ENCODE measurements around the gene MAP3K5. TPM values are rescaled to one million over a fixed set of nuclear protein-coding genes. Genes with fewer than 3 reads are reported as not detected.
A peak's percentile ranks its signal among the peaks of the same experiment; 100 is the strongest.

Gene MAP3K5
- total and polyA plus RNA-seq, 9 of the 15 experiments (the other 6 are each of a cell fraction or from before 2014, with no cell fraction given), result 2.2 to 13.0 (median 9.9) TPM

DNA sequence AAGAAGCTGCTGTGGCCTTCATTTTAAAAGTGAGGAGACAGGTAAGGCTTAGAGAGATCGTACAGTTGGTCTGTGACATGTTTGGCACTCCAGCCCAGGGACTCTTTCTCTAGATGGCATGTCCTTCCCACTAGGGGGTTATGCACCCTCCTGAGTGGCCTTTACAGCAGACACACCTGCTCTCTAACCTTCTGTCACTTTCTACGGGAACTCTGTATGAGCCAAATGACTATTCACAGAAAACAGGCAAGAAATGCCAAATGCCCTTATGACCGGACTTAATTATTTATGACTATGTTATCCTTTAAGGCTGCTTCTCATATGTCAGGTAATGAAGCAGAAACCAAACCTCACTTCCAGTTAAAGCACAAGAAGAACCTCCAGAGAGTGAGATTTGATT lies 91.2 kb downstream of the MAP3K5 start:
- Histone ChIP-seq H3K9me3 (replicated peaks; ENCODE audit: control insufficient read depth, insufficient read depth, low read depth, low read length) (no peaks in the 10 kb centered on the region), H4K20me1 (replicated peaks; ENCODE audit: control insufficient read depth, insufficient read depth, low read length) (no peaks in the 10 kb centered on the region), H3K36me3 (ENCODE audit: control insufficient read depth, insufficient read depth, low read length) (peaks cover 15% of the 10 kb centered on the region; the same call in 1 of the 3 replicates), H3K4me3 (no peak overlapping the region), H3K9me1 (ENCODE audit: control insufficient read depth, insufficient read depth, low read length) (no peaks in the 10 kb centered on the region), H3K27ac (ENCODE audit: extremely low read depth, low read depth, low read length) (no peak overlapping the region), H3K4me2 (ENCODE audit: insufficient read depth, low read length) (no peak overlapping the region), H3K4me1 (replicated peaks in 1 of 2; ENCODE audit: control insufficient read depth in 2 of 2, insufficient read depth in 2 of 2, low read length in 2 of 2) (no peaks in the 10 kb centered on the region), H2AFZ (ENCODE audit: low read depth, low read length) (no peak overlapping the region), H3K79me2 (ENCODE audit: control insufficient read depth, insufficient read depth, low read length) (no peaks in the 10 kb centered on the region), H3K27me3 (ENCODE audit: control insufficient read depth in 2 of 2, insufficient read depth in 2 of 2, low read length in 2 of 2) (no peaks in the 10 kb centered on the region; a peak in 1 of 5 replicates), H3K9ac (ENCODE audit: insufficient read depth in 1 of 2, low read depth in 2 of 2, low read length in 2 of 2) (no peak overlapping the region)
- ChIA-PET POLR2A (interaction anchor here (1.1 kb wide), 1 partner anchor 9 kb away, joined by 3 read pairs; no protein-coding TSS in a partner anchor), CTCF (ENCODE audit: low intra/inter-chr PET ratio) (no interaction called here)
- intact Hi-C loops (cut with micrococcal nuclease) (no loop called here), in situ Hi-C loops (cut with MboI) (no loop called here)
- FAIRE-seq, result no peak
- no TSS peak for BruUV-seq (replicated peaks)
- DNase-seq (ENCODE audit: extremely low read depth in 1 of 4, low spot score in 3 of 4), result no peak
- WGBS (ENCODE audit: insufficient coverage, low coverage, missing lambda C conversion rate), result 30% methylated on average over 3 of the region's 3 CpGs
- peak; percentile 47; the same call in 1 of the 3 replicates for ATAC-seq
- no peak for TF ChIP-seq RFX5 (IDR thresholded peaks at IDR 0.05; ENCODE audit: low read depth, low read length)
- no peak for TF ChIP-seq SMAD3 (CRISPR knock-in tag; conservative IDR thresholded peaks at IDR 0.05)
- no peak for TF ChIP-seq NFXL1 (CRISPR knock-in tag; IDR thresholded peaks at IDR 0.05)
- TF ChIP-seq RBBP5 (IDR thresholded peaks at IDR 0.05; ENCODE audit: borderline replicate concordance, insufficient read depth, low read length, poor library complexity, severe bottlenecking), result no peak
- TF ChIP-seq NUFIP1 (IDR thresholded peaks at IDR 0.05; ENCODE audit: partially characterized antibody), result no peak
- TF ChIP-seq, protein P1, sequence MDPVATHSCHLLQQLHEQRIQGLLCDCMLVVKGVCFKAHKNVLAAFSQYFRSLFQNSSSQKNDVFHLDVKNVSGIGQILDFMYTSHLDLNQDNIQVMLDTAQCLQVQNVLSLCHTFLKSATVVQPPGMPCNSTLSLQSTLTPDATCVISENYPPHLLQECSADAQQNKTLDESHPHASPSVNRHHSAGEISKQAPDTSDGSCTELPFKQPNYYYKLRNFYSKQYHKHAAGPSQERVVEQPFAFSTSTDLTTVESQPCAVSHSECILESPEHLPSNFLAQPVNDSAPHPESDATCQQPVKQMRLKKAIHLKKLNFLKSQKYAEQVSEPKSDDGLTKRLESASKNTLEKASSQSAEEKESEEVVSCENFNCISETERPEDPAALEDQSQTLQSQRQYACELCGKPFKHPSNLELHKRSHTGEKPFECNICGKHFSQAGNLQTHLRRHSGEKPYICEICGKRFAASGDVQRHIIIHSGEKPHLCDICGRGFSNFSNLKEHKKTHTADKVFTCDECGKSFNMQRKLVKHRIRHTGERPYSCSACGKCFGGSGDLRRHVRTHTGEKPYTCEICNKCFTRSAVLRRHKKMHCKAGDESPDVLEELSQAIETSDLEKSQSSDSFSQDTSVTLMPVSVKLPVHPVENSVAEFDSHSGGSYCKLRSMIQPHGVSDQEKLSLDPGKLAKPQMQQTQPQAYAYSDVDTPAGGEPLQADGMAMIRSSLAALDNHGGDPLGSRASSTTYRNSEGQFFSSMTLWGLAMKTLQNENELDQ (CRISPR knock-in tag; IDR thresholded peaks at IDR 0.05; ENCODE audit: borderline replicate concordance), result no peak
- TF ChIP-seq SP2 (IDR thresholded peaks at IDR 0.05; ENCODE audit: extremely low read depth, low read depth, low read length, poor library complexity, severe bottlenecking), result no peak
- TF ChIP-seq TBP (optimal IDR thresholded peaks at IDR 0.05; ENCODE audit: low read depth, low read length), result no peak
- no peak for TF ChIP-seq LCOR (CRISPR knock-in tag; IDR thresholded peaks at IDR 0.05)
- TF ChIP-seq NR4A1 (CRISPR knock-in tag; IDR thresholded peaks at IDR 0.05), result no peak
- TF ChIP-seq NR4A1 (tag; IDR thresholded peaks at IDR 0.05), result no peak
- TF ChIP-seq ARID1B (IDR thresholded peaks at IDR 0.05), result no peak
- TF ChIP-seq NFIX (CRISPR knock-in tag; IDR thresholded peaks at IDR 0.05; ENCODE audit: low read depth), result no peak
- TF ChIP-seq SMAD2 (IDR thresholded peaks at IDR 0.05; ENCODE audit: low read depth, low read length), result no peak
- TF ChIP-seq ESRRA (IDR thresholded peaks at IDR 0.05; ENCODE audit: borderline replicate concordance, low read depth), result no peak
- no peak for TF ChIP-seq TGIF2 (CRISPR knock-in tag; IDR thresholded peaks at IDR 0.05)
- TF ChIP-seq, protein P2, sequence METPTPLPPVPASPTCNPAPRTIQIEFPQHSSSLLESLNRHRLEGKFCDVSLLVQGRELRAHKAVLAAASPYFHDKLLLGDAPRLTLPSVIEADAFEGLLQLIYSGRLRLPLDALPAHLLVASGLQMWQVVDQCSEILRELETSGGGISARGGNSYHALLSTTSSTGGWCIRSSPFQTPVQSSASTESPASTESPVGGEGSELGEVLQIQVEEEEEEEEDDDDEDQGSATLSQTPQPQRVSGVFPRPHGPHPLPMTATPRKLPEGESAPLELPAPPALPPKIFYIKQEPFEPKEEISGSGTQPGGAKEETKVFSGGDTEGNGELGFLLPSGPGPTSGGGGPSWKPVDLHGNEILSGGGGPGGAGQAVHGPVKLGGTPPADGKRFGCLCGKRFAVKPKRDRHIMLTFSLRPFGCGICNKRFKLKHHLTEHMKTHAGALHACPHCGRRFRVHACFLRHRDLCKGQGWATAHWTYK (CRISPR knock-in tag; IDR thresholded peaks at IDR 0.05), result no peak
